Esophagus squamous epithelium (tissue), 4 donors: Measurements from ENCODE around the gene TNP1.

Experiments
- CTCF ChIP-seq, 6 experiments: fragments of 450-650 bp in 4 of 6; fragments of 200-600 bp in 2 of 6; sonication (generic) in 2 of 6; IDR thresholded peaks; one replicate each; pipeline ENCODE4 v1.5.1; 2016 to 2019; ENCODE audit warnings: antibody characterized with exemption in 6 of 6, mild to moderate bottlenecking in 4 of 6, moderate library complexity in 4 of 6
- POLR2A ChIP-seq, 4 donors: fragments of 450-650 bp; IDR thresholded peaks; one replicate each; pipeline ENCODE4 v1.6.1; 2017; ENCODE audit warnings: antibody characterized with exemption in 4 of 4, mild to moderate bottlenecking in 4 of 4, moderate library complexity in 3 of 4

- TF ChIP-seq CTCF (IDR thresholded peaks at IDR 0.05) = no peak
- no peak for TF ChIP-seq POLR2A (IDR thresholded peaks at IDR 0.05)
Observed at GRCh38 chr2:216842636-216843035, 17.2 kb downstream of the TNP1 start.
